HepG2 (cell line): ENCODE results near the gene FBXW8.

Experiments used
- POLR2A ChIP-seq, 2 experiments: IDR thresholded peaks; 2 replicates each; pipeline ENCODE4 v1.6.1; 2011; ENCODE audit warnings: low read depth in 2 of 2, low read length in 2 of 2, mild to moderate bottlenecking in 1 of 2, moderate library complexity in 1 of 2; ENCODE audit not compliant: insufficient read depth in 1 of 2
- ZNF572 ChIP-seq: sonication (generic); formaldehyde crosslinking; IDR thresholded peaks from 2 replicates; pipeline ENCODE4 v1.5.1; 2020; ENCODE audit warnings: mild to moderate bottlenecking, missing genetic modification reagents
- TF ChIP-seq, protein P1 (sequence below): sonication (generic); formaldehyde crosslinking; conservative IDR thresholded peaks from 2 replicates; pipeline ENCODE4 v1.4.0; 2020; ENCODE audit warnings: missing genetic modification reagents

DNA sequence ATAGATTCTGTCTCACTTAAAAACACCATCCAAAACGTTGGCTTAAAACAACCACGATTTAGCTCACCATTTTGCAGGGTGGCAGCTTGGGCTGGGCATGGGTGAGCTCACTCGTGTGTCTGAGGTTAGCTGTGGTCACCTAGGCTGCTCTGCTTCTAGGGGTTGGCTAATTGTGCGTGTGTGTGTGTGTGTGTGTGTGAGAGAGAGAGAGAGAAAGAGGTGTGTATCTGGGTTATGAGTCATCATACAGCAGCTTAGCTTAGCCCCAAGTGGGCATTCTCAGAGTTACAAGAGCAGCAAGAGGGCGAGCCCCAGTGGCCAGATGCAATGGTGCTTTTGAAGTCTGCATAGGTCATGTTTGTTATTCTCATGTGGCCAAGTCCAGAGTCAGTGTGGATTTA, 6.0 kb downstream of the FBXW8 start:
- TF ChIP-seq ZNF572 = no peak
- TF ChIP-seq, protein P1, sequence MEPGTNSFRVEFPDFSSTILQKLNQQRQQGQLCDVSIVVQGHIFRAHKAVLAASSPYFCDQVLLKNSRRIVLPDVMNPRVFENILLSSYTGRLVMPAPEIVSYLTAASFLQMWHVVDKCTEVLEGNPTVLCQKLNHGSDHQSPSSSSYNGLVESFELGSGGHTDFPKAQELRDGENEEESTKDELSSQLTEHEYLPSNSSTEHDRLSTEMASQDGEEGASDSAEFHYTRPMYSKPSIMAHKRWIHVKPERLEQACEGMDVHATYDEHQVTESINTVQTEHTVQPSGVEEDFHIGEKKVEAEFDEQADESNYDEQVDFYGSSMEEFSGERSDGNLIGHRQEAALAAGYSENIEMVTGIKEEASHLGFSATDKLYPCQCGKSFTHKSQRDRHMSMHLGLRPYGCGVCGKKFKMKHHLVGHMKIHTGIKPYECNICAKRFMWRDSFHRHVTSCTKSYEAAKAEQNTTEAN (CRISPR knock-in tag) = peak; percentile 97
- TF ChIP-seq POLR2A (IDR thresholded peaks at IDR 0.05; ENCODE audit: insufficient read depth in 1 of 2, low read depth in 2 of 2, low read length in 2 of 2) = no peak; a peak in 1 of 4 replicates
